ENCODE results near the gene GDF9.
"Not testable (repeated sequence)": the region's sequence is repeated elsewhere in the genome, so short reads cannot be mapped to it uniquely, and the experiment has no call there.

The GDF9 gene

DNA sequence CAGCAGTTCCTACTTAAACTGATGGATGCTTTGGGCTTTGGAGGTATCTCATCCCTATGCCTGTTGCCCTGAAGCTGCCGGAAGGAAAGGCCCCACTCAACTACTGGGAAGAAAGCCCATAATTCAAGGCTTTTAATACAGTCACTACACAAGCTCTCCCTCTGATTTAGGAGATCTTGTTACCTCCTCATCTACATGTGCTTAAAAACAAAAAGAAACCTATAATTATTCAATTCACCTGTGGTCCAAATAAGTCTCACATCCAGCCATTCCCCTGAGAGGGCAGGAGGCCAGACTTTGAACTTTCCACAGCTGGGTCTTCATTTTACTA lies 6.5 kb upstream of the GDF9 start:
- DNase-seq (ENCODE audit: low spot score) = no peak

DNA sequence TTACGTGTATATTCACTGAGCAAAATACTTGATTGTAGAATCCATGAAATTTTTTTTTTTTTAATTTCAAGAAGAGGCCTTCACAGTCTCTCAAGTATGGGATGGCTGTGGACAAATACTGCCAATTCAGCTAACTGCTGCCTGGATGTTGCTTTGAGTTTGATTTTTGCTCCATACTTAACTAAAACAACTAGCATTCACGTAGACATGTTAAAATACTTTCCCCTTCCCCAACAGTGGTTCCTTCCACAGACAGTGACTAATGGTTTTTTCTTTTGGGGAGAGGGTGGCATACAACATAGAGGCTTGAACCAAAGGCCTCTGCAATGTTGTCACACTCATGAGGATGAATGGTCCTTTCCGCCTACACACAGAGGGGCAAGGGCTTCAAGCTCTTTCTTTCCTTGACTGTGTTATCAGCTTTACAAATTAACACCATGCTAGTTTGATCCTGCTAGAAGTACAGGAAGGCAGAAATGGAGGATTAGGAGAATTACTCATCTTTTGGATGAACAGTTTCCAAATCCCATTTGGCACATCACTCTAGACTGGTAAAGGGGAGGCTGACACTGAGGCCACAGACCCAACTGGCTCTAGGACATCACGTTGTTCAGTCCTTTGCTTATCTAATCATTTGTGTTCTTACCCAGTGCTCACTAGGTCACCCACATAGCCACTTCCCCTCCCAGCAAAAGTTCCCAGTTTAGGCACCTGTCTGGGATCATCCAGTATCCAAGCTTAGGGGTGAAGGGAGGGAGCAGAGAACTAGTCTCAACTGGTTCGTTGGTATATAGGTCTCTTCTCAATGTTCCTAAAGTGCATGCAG lies 5.4 kb upstream of the GDF9 start:
- no peak for DNase-seq (ENCODE audit: low spot score)

GRCh38 chr5:132870801-132871200 lies 4.5 kb upstream of the GDF9 start:
- no peak for DNase-seq (ENCODE audit: low spot score)

DNA sequence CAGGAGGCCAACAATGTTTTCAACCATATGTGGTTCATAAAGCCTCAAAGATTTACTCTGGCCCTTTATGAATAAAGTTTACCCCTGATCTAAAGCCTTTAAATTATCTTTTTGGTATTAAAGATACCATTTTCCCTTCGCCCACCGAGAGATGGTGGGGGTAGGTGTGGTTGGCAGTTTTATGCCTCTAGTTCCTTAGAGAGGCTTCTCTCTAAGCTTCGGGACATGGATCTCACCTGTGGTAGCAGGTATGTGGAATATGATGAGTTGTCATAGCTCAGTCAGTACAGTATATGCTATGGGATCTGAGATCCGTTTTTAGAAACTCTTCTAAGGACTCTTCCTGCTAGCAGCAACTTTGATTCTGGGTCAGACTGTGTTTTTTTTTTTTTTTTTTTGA lies 2.5 kb upstream of the GDF9 start:
- no peak for DNase-seq (ENCODE audit: low spot score)

DNA sequence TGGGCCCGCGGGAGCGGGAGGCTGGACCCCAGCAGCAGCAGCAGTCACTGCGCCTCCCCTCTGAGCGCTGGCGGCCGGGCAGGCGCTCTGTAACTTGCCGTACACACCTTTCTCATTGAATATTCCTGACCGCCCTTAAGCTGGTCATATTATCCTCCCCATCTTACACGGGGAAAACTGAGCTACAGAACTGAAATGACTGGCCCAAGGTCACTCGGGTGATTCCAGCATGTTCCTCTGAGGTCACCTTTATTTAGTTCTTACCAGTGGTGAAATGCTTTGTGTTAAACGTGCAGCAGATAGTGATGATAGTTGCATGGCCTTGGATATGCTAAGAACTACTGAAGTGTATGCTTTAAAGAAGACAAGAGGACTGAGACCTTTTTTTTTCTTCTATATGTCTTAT lies 780 bp upstream of the GDF9 start:
- no peak for DNase-seq (ENCODE audit: low spot score)

DNA sequence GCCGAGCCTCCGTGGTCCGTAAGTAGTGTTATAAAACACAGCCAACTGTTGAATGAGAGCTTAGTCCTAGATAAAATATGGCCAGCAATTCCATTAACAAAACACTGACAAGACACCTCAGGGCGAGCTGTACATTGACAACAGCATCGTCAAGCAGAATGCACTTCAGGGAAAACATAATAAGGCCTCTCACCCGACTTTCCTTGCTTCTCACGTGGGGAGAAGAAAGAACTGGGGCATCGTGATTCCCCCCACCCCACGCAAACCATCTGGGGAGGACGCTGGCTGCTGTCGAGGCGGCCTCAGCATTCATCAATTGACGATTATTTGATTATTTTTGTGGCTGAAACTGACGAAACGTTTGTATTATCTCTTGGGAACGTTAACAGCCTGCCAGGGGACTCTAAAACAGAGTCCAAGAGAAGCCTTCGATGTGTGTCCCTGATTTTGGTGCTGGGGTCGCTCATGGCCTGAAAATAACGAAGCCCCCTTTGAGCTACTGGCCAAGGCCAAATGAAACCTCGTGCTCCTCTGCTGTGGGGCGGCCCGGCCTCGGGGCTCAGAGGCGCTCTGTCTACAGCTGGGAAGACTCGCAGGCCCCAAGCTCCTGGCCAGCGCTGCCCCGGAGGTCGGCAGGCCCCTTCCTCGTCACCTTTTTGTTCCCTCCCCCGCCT lies 464 bp downstream of the GDF9 start:
- DNase-seq (ENCODE audit: low spot score) = no peak

DNA sequence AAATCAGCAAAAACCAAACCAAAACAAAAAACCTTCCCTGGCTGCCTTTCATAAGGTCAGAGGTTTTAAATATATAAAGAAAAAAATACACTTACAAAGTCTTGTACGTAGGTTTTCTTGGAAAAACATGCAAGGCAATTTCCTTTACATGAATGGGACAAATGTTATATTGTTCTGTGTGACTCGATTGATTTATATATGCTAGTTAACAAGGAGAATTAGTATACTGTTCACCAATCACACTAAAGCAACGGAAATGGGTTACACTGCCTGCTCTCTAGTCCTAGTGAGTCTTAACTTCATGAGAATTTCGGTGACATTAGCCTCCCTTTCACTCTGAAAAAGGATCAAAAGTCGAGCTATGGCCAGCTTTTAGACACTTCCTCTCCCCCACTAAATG lies 5.5 kb downstream of the GDF9 start:
- DNase-seq (ENCODE audit: low spot score) = no peak

GRCh38 chr5:132859889-132860437 lies 6.3 kb downstream of the GDF9 start:
- no peak for DNase-seq (ENCODE audit: low spot score)

GRCh38 chr5:132856011-132856410 lies 10.3 kb downstream of the GDF9 start:
- no peak for DNase-seq (ENCODE audit: low spot score)

- not testable (repeated sequence) for DNase-seq (ENCODE audit: low spot score)
Observed at GRCh38 chr5:132854992-132855391, 11.3 kb downstream of the GDF9 start.

DNA sequence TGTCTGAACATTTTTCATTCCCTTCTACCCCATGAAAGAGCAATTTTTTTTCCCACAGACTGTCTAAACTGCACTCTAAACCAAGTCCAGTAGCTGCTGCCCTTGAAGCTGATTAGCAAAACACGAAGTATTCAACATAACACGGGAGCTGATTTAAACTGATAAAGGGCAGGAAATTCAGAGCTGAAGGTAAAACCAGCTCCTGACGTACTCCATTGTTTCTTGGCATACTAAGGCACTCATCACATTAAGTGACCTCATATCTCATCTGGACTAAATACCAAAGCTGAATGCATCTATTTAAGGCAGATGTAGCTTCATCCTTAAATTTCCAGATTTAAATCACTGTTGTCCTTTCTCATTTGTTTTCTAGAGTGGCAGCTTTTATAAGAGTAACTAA lies 12.0 kb downstream of the GDF9 start:
- no peak for DNase-seq (ENCODE audit: low spot score)

- no peak for DNase-seq (ENCODE audit: low spot score)
Observed at GRCh38 chr5:132853790-132854189, 12.5 kb downstream of the GDF9 start.

GRCh38 chr5:132853323-132853722 lies 12.9 kb downstream of the GDF9 start:
- no peak for DNase-seq (ENCODE audit: low spot score)

DNA sequence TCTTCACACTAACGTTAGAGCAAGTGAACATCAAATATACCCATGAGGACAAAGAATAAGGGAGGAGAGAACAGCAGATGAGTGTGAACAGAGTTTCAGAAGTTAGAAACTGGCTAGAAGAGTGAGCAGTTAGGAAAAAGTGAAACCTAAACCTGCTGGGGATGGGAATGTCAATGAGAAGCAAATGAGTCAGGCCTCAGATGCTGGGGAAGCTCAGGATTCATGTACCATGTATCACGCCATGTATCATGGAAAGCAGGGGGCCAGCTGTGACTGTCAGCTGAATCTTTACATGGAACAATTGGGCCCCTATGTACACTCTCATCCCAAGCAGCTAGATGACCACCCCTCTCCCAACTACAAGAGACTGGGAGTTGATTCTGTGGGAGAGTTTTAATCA lies 16.2 kb downstream of the GDF9 start:
- peak; percentile 53 for DNase-seq (ENCODE audit: low spot score)

DNA sequence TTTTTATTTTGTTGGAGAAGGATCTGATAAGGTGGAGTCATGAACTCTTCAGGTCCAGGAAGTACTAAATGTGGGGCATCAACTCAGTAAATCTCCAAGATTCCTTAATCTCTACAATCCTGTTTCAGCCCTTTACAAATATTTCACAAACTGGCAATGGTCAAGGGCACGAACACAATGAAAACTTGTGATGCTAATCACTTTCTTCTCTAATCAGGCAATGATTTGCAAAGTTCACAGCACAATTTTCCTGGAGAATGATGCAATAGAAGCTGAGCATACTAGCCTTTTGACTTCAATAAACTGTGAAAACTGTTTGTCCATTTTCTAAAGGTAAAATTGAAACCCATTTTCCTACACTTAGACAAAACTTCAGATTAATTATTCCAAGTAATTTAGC lies 16.9 kb downstream of the GDF9 start:
- DNase-seq (ENCODE audit: low spot score) = no peak

GRCh38 chr5:132848270-132848669 lies 18.0 kb downstream of the GDF9 start:
- no peak for DNase-seq (ENCODE audit: low spot score)

- no peak for DNase-seq (ENCODE audit: low spot score)
Observed at GRCh38 chr5:132841305-132841704, 25.0 kb downstream of the GDF9 start.

DNA sequence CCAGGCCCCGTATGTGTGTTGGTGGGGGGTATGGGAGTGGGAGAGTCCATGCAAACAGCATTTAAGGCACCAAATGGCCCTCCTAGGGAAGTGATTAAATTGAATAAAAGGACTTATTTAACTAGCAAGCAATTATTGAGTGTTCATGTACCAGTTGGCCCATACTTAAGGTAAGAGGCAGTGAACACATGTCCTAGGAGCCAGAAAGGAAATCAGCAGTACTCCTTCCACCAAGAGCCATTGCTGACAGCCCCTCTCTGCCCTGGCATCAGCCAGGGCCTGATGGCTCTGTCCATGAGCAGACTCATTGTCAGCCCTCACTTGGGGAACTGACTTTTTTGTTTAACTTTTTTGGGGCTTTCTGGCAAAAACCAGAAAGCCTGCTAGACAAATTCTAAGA lies 25.4 kb downstream of the GDF9 start:
- DNase-seq (ENCODE audit: low spot score) = no peak

DNA sequence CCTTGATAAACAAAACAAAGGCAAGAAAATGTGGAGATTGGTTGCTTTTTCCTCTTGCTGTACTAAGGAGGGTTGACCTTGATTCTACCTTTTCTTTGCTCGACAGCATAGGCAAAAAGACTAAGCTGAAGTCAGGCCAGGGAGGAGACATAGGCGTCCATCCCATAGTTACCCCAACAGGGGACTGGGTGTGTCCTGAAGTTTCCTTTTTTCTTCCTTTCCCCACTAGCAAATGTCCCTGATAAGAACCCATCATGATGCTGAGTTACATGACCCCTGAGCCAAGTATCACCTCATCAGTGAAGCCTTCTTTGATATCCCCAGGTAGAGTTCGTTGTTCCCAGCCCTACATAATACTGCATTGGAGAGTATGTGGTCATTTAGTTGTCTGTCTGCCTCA lies 26.0 kb downstream of the GDF9 start:
- DNase-seq (ENCODE audit: low spot score) = no peak

DNA sequence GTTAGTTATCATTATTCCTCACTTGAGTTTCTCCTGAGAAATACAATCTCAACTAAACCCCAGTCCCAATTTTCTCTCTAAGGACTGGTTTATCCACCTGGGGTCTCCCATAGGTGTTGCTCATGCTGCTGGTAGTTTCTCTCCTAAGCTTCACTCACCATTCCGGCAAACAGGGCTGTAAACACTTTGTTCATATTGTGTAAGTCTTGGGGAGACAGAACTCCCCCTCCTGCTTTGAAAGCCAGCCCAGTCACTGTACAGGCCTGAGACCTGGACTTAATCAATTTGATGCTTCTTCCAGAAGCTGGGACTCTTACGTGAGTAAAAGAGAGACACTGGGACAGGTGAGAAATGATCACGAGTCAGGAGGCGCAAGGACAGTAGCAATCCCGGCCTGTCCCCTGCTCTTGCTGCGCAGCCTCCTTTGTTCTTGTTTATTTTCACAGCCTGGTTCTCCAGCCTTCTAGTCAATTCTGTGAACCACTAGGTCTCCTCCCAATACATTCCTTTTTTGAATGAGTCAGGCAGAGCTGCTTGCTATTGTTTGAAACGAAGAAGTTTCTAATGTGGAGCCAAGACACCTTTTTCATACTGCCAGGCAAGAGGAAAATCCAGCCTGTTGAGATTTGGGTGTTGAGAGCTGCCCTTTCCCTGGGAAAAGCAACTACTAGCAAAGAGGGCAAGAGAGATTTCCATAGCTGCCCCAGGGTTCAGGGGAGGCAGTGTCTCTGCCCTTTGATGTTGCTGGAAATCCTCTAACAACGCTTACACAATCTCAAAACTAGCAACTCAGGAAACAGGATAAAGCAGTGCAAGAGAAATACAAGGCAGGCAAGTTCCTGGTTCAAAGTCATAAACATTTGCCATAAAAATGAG lies 26.6 kb downstream of the GDF9 start:
- DNase-seq (ENCODE audit: low spot score) = peak; percentile 66

GRCh38 chr5:132838516-132839282 lies 27.6 kb downstream of the GDF9 start:
- DNase-seq (ENCODE audit: low spot score) = no peak

DNA sequence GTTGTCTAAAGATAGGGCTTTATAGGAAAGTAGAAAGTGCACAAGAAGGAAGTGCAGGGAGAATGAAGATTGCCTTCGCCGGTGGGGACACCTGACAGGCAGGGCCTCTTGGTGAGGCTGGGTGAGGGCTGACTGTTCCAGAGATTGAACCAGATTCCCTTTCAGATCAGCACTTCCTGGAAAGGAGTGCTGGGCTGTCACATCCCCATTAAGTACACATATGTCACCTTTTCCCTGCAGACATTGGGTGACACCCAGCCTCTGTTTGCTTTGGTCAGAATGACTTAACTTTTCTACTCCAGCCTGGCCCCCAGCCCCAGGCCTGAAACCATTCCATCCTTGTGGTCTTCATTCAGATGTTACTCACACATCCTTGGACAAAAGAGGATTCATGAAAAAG lies 28.4 kb downstream of the GDF9 start:
- DNase-seq (ENCODE audit: low spot score) = no peak
